LoVo (cell line): Measurements from ENCODE around the gene MDM1.

ENCODE experiments used
- DNase-seq: peaks from one replicate; pipeline ENCODE4 v3.0.0-alpha.2; 2016; ENCODE audit warnings: low spot score

Gene MDM1

DNA sequence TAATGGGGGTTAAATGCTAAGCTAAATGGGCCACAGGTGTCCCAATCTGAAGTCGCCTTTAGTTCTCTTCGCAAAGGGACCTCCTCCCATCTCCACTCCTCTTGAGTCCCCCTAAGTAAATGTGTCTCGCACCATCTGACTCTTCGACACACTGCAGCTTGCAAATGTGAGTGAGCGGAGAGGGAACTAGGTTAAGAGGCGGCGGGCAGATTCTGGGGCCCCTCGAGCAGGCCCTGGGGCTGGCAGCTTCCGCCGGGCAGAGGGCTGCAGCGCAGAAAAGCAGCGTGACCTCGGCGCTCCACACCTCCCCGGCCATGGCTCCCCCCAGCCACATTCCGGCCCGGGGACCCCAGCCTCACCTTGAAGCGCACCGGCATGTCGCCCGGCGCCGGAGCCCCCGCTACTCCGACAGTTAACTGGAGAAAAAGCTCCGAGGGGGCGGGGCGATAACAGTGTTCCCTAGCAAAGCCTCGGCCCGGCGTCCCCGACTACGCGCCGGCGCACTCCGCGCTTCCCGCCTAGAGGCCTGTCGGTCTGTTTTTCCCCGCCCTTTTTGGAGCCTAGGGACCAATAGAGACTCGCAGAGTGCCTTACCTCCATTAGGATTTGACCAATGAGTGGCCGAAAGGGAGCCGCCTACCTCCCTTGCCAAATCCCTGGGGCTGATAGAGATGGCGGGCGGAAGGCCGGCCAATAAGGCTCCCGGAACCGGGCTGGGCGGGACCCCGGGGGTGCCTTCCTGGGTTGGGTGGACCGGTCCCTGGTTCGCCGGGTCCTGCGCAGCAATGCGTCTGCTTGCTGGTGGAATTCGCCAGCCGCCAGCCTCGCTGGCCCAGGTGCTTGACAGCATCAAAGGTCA lies at the start of gene MDM1:
Gene MDM1, minus strand, starts transcription at position 494 of the 859 bp plus-strand sequence. Its CDS starts 117 bp downstream, at position 377.
- peak; percentile 100 for DNase-seq

DNA sequence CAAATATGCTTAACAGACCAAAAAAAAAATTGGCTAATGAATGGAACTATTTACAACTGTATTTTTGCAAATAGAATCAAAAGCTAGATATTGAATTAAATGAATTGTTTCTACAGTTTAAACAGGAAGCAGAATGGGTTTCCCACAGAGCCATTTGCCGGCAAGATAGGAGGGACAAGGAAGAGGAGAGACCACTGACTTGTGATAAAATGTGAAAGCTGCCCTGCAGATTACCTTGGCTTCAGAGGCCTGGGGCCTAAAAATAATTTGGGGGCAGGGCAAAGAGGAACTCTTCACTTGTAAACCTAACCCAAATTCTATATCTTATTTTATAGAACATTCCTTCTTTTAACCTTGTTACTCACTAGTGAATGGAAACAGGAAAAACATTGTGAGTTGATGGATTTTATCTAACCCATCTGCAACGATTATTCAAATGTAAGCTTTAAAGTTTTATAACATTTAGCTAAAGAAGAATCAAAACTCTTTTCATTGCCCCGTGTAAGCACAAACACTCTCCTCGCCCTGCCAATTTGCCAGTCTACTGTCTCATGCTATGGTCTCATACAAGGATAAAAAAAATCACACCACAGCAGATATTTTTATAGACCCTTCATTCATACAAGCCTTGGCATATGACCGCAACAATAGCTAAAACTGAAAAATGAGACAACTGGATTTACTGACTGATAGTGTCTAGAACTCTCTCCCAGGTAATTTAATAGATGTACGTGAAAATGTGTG lies 49.5 kb upstream of the MDM1 start:
- no peak for DNase-seq

DNA sequence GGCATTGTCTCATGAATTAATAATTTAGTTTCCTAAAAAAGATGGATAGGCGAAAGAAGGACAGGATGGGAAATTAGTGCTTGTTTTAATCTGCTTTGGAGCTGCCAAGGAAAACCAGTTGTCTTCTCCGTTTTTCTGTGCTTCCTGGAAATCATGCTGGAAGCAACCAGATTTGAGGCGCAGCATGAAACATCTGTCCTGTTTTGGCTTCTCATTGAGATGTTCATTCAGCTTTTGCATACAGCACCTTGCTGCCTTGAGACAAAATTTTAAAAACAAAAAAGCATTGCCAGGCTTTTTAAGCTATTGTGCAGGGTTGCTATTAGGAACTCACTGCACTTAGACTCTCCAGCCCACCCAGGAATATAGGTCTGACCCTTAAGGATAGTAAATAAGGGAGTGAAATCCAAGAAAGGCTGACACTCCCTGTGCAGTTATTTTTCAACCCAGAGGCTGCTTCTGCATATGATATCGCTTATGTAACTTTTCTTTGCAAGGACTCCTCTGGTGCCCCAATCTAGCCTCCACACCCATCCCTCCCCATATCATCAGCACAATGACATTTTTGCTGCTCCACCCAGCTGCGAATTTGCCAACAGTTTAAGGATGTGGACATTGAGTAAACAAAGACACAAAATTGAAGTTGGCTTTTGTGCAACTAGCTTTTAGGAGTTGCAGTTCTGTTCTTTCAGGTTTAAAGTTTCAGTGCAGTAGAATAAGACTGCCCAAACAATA lies 46.9 kb upstream of the MDM1 start:
- DNase-seq: no peak

DNA sequence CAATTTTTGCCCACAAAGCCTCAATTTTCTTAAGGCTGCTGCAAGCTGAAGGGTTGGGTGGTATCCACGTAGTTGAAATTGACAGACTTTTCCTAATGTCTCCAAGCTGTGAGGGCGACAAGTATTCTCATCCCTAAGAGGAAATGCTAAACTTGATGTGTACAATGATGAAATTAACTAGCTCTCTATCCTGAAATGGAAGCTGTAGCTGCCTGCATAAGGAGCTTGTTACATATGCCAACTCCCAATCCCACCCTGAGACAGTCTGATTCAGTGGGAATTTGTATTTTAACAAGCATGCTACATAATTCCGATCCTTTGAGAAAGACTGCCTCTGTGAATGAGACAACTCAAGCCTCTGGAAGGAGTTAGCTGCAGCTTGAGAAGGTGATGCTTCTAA lies 45.7 kb upstream of the MDM1 start:
- DNase-seq: no peak

DNA sequence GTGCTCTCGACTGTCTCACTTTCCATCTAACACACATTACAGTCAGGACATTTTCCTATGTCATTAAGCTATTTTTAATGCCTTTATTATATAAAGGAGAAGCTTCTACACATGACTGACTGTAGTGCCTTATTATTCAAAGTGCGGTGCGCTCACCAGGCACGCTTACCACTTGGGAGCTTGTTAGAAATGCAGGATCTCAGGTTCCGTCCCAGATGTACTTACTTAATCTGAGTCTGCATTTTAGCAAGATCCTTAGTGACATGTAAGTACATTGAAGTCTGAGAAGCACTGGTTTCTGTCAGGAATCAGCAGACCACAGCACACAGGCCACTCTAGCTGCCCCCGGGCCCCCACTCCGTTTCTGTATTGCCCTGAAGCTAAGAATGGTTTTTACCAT lies 44.7 kb upstream of the MDM1 start:
- no peak for DNase-seq

DNA sequence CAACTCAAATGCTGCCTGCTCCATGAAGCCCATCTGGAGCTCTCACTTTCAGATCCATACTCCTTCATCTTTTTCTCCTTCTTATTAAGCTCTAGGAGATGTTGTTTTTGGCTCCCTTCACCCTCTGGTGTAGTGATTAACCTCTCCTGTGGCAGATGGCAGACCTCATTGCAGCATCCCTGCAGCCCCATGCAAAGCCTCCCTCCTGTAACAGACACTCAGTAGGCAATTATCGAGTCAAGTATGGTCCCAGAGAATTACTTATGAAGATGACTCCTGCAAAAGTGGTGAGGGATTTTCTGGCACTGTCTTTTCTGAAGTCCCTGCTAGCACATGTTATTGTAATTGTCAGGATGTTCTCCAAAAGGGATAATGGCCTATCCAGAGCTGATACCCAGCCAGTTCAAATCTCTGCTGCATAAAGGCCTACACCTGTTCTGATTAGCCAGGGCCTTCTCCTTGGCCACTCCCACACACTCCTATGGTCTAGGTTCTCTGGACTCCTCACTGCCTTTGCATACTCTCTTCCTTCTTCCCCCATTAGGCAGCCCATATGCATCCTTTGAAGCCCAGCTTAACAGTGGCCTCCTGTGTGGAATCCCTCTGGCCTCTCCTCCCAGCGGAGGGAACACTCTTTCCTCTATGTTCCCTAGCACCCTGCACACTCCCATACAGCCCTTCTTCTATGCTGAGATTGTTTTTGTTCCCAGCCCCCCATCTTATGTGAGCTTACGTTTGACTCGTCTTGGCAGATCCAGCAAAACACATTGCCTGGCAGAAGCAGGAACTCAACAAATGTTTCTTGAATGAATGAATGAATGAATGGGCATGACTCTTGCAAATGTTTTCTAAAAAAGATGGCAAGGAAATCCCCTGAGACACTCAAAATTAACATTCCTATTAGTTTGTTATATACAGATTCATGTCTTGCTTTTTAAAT lies 43.9 kb upstream of the MDM1 start:
- no peak for DNase-seq

DNA sequence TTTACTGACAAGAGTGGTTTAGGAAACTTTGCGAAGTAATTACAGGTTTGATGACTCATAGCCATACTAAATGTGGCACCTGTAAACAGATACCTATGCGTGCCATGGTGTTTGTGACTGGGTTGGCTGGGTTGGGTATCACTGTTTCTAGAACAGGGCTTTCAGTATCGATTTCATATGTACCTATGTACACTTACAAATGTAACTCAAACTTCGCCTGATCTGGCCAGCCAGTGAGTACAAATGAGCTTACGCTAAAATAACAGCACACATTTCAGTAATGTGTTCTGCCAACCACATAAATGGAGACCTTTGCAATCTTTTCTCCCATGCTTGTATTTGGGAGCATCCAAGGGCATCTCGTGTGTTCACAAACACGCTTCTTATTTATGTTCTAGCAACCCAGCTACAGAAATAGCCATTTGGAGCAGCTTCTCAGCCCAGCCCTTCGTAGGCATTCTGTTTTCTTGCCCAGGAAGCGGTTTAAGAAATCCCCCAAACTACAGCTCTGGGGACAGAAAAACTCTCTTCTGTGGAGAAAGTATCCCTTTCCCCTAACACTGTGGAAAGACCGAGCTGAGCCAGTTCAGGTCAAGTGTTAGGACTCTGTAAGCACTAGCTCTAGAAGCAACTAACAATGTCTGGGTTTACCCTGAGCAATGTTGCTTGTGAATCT lies 42.3 kb upstream of the MDM1 start:
- no peak for DNase-seq

DNA sequence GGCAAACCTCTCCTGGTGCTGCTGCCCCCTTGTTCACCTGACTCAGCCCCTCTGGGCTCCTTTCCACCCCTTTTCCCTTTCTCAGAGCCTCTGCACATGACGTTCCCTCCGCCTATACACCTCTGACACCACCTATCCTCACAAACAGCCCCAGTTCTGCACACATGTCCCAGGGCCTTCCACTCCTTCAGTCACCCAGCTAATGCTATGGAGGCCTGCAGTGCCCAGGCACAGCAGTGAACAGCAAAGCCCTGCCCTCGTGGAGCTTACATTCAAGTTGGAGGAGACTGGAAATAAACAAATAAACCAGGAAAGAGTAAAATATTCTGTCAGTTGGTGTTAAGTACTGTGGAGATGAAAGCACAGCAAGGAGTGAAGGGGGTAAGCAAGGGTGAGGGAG lies 38.5 kb upstream of the MDM1 start:
- no peak for DNase-seq

DNA sequence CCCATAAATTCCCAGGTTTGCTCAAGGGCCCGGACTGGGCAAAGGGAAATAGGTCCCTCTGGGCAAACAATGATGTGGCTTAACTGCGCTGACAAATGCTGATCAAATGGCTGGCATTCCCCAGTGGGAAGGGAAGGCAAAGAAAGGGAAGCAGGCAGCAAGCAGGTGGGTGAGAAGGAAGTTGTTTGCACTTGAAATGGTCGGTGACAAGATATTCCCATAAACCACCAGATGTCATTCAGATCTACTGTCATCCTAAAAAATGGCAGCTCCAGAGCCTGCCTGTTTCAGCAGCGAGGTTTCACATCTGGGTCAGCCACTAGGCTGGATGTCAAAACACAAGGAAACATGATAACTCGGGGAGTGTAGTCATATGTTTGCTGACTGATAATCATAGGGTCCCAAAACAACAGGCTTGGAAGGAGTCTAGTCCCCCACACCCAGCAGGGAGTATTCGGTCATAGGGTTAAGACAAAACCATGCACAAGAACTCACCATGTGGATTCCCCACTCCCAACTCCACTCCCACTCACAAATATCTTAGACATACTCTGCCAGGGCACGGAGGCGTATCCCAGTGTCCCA lies 37.9 kb upstream of the MDM1 start:
- no peak for DNase-seq

GRCh38 chr12:68368327-68368726 lies 36.2 kb upstream of the MDM1 start:
- DNase-seq: no peak

- DNase-seq: no peak
Measured at GRCh38 chr12:68367903-68368302, 35.7 kb upstream of the MDM1 start.

DNA sequence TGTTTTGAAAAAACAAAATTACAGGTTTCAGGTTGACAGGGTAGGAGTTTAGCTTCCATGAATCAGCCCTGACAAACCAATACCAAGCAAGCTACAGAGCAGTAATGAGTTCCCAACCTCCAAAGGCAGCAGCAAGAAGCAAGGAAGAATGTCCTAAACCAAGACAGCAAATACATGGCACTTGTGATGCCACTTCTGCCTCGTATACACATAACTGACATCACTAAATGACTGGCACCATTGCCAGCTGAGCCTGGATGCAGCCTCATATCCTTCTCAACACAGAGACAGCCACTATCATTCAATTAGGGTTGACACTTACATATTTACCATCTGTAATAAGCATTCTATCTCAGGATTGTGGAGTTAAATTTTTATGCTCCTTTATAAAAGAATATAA lies 35.0 kb upstream of the MDM1 start:
- no peak for DNase-seq

GRCh38 chr12:68364893-68365725 lies 32.9 kb upstream of the MDM1 start:
- peak; percentile 59 for DNase-seq

DNA sequence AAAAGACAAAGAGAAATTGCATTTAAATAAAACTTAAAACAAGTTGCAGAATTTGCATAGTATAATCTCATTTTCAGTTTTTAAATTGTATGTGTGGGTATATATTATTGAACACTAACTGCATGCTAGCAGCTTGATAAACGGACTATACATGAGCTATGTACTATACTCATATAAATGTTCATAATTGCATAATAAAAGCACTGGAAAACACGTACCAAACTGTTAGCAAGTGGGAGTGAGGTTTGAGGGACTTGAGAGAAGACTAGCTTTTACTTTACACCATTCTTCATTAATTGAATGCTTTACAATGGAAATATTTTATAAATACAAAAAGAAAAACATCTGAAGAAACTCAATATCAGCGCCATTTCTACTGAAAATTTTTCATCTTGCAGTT lies 32.2 kb upstream of the MDM1 start:
- DNase-seq: no peak

DNA sequence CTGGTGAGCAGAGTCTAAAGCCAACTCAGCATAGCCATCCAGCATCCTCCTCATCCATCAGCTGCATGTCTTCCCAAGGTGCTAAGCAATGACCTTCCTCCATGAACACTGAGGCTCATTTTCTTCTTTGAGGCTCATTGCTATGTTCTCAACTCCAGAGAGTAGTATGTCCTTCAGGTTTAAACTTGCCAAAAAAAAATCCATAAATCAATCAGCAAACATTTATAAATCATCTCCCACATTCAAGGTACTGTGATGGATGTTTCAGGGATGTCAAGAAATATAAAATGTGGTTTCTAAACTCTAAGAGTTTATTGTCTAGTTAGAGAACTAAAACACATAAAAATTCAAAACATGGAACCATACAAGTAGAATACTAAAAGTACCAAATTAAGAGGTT lies 29.8 kb upstream of the MDM1 start:
- DNase-seq: no peak

GRCh38 chr12:68359674-68360073 lies 27.5 kb upstream of the MDM1 start:
- DNase-seq: no peak

- peak; percentile 63 for DNase-seq
Measured at GRCh38 chr12:68358532-68359485, 26.6 kb upstream of the MDM1 start.

GRCh38 chr12:68356986-68357385 lies 24.8 kb upstream of the MDM1 start:
- no peak for DNase-seq
